Panc1 (cell line): ENCODE data around the gene SF3A2. TPM values are rescaled to one million over a fixed set of nuclear protein-coding genes. Genes with fewer than 3 reads are reported as not detected.

Source experiments
- ATAC-seq: fragments of 200-7000 bp; cut with Tn5 transposase; 2 replicates; pipeline ENCODE4 v1.9.1; 2020; ENCODE audit warnings: mild to moderate bottlenecking, moderate library complexity
- BruUV-seq: library from RNA; stranded (reverse); fragments of 400-500 nt; replicated peaks from 2 replicates; lab custom pipeline; 2021; lab: Mats Ljungman, UMichigan
- CTCF ChIA-PET: fragments of 300-600 bp; sonication (Branson Sonifier 250); formaldehyde crosslinking; loops from one replicate; lab custom pipeline; 2022; ENCODE audit warnings: antibody characterized with exemption; lab: Charles Lee
- POLR2A ChIA-PET: fragments of 300-600 bp; sonication (Branson Sonifier 250); formaldehyde crosslinking; loops from one replicate; lab custom pipeline; 2022; ENCODE audit warnings: antibody characterized with exemption; lab: Charles Lee
- DNase-seq: peaks from one replicate; pipeline ENCODE4 v3.0.0-alpha.2; 2010; ENCODE audit warnings: low read depth, low spot score
- H3K27ac ChIP-seq: 2 replicates; pipeline ENCODE4 v1.5.1; 2011; ENCODE audit warnings: mild to moderate bottlenecking, low read length, inconsistent platforms
- H3K27me3 ChIP-seq: fragments of 200-500 bp; sonication (Bioruptor generic); 2 replicates; pipeline ENCODE4 v1.6.0; 2014; ENCODE audit warnings: low read length, inconsistent platforms; ENCODE audit not compliant: control insufficient read depth, insufficient read depth
- H3K36me3 ChIP-seq: fragments of 200-500 bp; sonication (Bioruptor generic); 2 replicates; pipeline ENCODE4 v1.5.1; 2014; ENCODE audit warnings: inconsistent platforms, mild to moderate bottlenecking, low read length, moderate library complexity; ENCODE audit not compliant: control insufficient read depth, insufficient read depth
- H3K4me1 ChIP-seq: 2 replicates; pipeline ENCODE4 v1.5.1; 2011; ENCODE audit warnings: inconsistent platforms, mild to moderate bottlenecking, low read length, moderate library complexity; ENCODE audit not compliant: control insufficient read depth, insufficient read depth
- H3K4me3 ChIP-seq, 2 experiments: 2 replicates each; pipeline ENCODE4 v1.5.1; 2011 to 2012; ENCODE audit warnings: low read depth in 2 of 2, low read length in 2 of 2, mild to moderate bottlenecking in 2 of 2, inconsistent platforms in 1 of 2, moderate library complexity in 1 of 2
- H3K9me3 ChIP-seq: fragments of 200-500 bp; sonication (Bioruptor generic); 2 replicates; pipeline ENCODE4 v1.5.1; 2014; ENCODE audit warnings: low read depth, mild to moderate bottlenecking, inconsistent platforms, low read length, moderate library complexity; ENCODE audit not compliant: control insufficient read depth, insufficient read depth
- POLR2AphosphoS5 ChIP-seq: IDR thresholded peaks from 2 replicates; pipeline ENCODE4 v1.6.1; 2012; ENCODE audit warnings: mild to moderate bottlenecking, low read depth, low read length, moderate library complexity
- REST ChIP-seq, 2 experiments: IDR thresholded peaks; 2 replicates each; pipeline ENCODE4 v1.6.1; 2011 to 2012; ENCODE audit warnings: low read depth in 2 of 2, control low read depth in 1 of 2, low read length in 1 of 2, mild to moderate bottlenecking in 1 of 2, moderate library complexity in 1 of 2; ENCODE audit not compliant: insufficient read depth in 1 of 2
- SIN3A ChIP-seq: IDR thresholded peaks from 2 replicates; pipeline ENCODE4 v1.6.1; 2012; ENCODE audit warnings: low read depth, mild to moderate bottlenecking, low read length, moderate library complexity, borderline replicate concordance; ENCODE audit not compliant: insufficient read depth
- TCF7L2 ChIP-seq: IDR thresholded peaks from 2 replicates; pipeline ENCODE4 v1.6.1; 2011; ENCODE audit warnings: mild to moderate bottlenecking, low read depth, low read length, inconsistent platforms
- in situ Hi-C: cut with HindIII; loops from 2 replicates; pipeline ENCODE4 v1.10.0; 2016; ENCODE audit warnings: low sequenced_read_pairs, low pct_unique_long_range_greater_than_20kb
- intact Hi-C: fragments of 100-400 bp; cut with micrococcal nuclease; formaldehyde crosslinking; loops from one replicate; pipeline ENCODE4 v1.10.0; 2022; ENCODE audit not compliant: unreplicated experiment
- total RNA-seq: library from RNA; stranded (reverse); gene quantifications from one replicate; pipeline ENCODE4 v1.2.1, GENCODE V29; 2021; ENCODE audit not compliant: unreplicated experiment
- TF ChIP-seq, protein P1 (sequence below): fragments of 450-650 bp; IDR thresholded peaks from 2 replicates; pipeline ENCODE4 v1.5.1; 2017; ENCODE audit warnings: mild to moderate bottlenecking

The SF3A2 gene
- total RNA-seq, 1 experiment from 2014 or later: 103 TPM

- POLR2A ChIA-PET: interaction anchor here (0.5 kb wide), 1 partner anchor 58 kb away, joined by 4 read pairs; no protein-coding TSS in a partner anchor
- no peaks in the 10 kb centered on the region for H3K4me1 ChIP-seq
These were observed 23.7 kb downstream of the SF3A2 start for GRCh38 chr19:2260341-2260805.

GRCh38 chr19:2261438-2262172 is 25.0 kb downstream of the SF3A2 start:
- no peak for ATAC-seq
- POLR2A ChIA-PET: no interaction called here
- Histone ChIP-seq H3K27me3 (no peaks in the 10 kb centered on the region), H3K4me3 (no peak overlapping the region), H3K27ac (no peak overlapping the region), H3K4me1 (peaks cover 5% of the 10 kb centered on the region), H3K36me3 (no peaks in the 10 kb centered on the region), H3K9me3 (no peaks in the 10 kb centered on the region)
- intact Hi-C loops (no loop called here), in situ Hi-C loops (no loop called here)
- no TSS peak for BruUV-seq
- TF ChIP-seq SIN3A (no peak), TCF7L2 (no peak), POLR2AphosphoS5 (no peak), REST (IDR thresholded peaks at IDR 0.05; ENCODE audit: insufficient read depth in 1 of 2, low read depth in 2 of 2, low read length in 1 of 2) (no peak)
- TF ChIP-seq, protein P1, sequence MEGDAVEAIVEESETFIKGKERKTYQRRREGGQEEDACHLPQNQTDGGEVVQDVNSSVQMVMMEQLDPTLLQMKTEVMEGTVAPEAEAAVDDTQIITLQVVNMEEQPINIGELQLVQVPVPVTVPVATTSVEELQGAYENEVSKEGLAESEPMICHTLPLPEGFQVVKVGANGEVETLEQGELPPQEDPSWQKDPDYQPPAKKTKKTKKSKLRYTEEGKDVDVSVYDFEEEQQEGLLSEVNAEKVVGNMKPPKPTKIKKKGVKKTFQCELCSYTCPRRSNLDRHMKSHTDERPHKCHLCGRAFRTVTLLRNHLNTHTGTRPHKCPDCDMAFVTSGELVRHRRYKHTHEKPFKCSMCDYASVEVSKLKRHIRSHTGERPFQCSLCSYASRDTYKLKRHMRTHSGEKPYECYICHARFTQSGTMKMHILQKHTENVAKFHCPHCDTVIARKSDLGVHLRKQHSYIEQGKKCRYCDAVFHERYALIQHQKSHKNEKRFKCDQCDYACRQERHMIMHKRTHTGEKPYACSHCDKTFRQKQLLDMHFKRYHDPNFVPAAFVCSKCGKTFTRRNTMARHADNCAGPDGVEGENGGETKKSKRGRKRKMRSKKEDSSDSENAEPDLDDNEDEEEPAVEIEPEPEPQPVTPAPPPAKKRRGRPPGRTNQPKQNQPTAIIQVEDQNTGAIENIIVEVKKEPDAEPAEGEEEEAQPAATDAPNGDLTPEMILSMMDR: peak; percentile 82
- CTCF ChIA-PET: interaction anchor here (1.7 kb wide), 1 partner anchor 23 kb away, joined by 9 read pairs; no protein-coding TSS in a partner anchor
- no peak for DNase-seq

More at GRCh38 chr19:2260341-2260805, 23.7 kb downstream of the SF3A2 start:
- H3K36me3 ChIP-seq: no peaks in the 10 kb centered on the region
- intact Hi-C loops: no loop called here
- DNase-seq (no peak), ATAC-seq (no peak)
- BruUV-seq: no TSS peak
- H3K9me3 ChIP-seq: no peaks in the 10 kb centered on the region
- in situ Hi-C loops: no loop called here
- CTCF ChIA-PET: no interaction called here
- TF ChIP-seq POLR2AphosphoS5 (no peak), TCF7L2 (no peak)
- H3K27me3 ChIP-seq: no peaks in the 10 kb centered on the region
- H3K4me3 ChIP-seq: no peak overlapping the region
- no peak overlapping the region for H3K27ac ChIP-seq
